ENCODE data around the gene NKTR.

GRCh38 chr3:42656680-42657610 lies 56.5 kb downstream of the NKTR start:
- TF ChIP-seq, protein P1, sequence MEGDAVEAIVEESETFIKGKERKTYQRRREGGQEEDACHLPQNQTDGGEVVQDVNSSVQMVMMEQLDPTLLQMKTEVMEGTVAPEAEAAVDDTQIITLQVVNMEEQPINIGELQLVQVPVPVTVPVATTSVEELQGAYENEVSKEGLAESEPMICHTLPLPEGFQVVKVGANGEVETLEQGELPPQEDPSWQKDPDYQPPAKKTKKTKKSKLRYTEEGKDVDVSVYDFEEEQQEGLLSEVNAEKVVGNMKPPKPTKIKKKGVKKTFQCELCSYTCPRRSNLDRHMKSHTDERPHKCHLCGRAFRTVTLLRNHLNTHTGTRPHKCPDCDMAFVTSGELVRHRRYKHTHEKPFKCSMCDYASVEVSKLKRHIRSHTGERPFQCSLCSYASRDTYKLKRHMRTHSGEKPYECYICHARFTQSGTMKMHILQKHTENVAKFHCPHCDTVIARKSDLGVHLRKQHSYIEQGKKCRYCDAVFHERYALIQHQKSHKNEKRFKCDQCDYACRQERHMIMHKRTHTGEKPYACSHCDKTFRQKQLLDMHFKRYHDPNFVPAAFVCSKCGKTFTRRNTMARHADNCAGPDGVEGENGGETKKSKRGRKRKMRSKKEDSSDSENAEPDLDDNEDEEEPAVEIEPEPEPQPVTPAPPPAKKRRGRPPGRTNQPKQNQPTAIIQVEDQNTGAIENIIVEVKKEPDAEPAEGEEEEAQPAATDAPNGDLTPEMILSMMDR (IDR thresholded peaks at IDR 0.05): no peak
- TF ChIP-seq SIN3A (IDR thresholded peaks at IDR 0.05; ENCODE audit: borderline replicate concordance, insufficient read depth, low read depth, low read length): no peak

Data from Panc1 (cell line).